Skin epidermis (tissue), 12 donors: ENCODE measurements around the gene SLC38A10.

ENCODE experiments used
- H3K27ac ChIP-seq, 21 experiments: fragments of 200-600 bp; sonication (generic) in 11 of 21; one replicate each; pipeline ENCODE4 v1.5.0; 2020; ENCODE audit warnings: mild to moderate bottlenecking in 3 of 21, inconsistent platforms in 2 of 21, moderate library complexity in 2 of 21
- H3K4me3 ChIP-seq, 7 experiments: fragments of 200-600 bp; sonication (generic) in 2 of 7; one replicate each; pipeline ENCODE4 v1.5.0; 2020; ENCODE audit warnings: inconsistent platforms in 2 of 7, mild to moderate bottlenecking in 2 of 7, moderate library complexity in 1 of 7

The SLC38A10 gene

GRCh38 chr17:81249223-81250040 is 45.7 kb downstream of the SLC38A10 start:
- Histone ChIP-seq H3K27ac (no peak overlapping the region), H3K4me3 (no peak overlapping the region)

GRCh38 chr17:81248649-81249048 is 46.5 kb downstream of the SLC38A10 start:
- Histone ChIP-seq H3K4me3 (no peak overlapping the region), H3K27ac (no peak overlapping the region)

GRCh38 chr17:81247339-81247990 is 47.6 kb downstream of the SLC38A10 start:
- no peak overlapping the region for H3K4me3 ChIP-seq
- no peak overlapping the region for H3K27ac ChIP-seq

GRCh38 chr17:81246679-81247338 is 48.3 kb downstream of the SLC38A10 start:
- no peak overlapping the region for H3K4me3 ChIP-seq

DNA sequence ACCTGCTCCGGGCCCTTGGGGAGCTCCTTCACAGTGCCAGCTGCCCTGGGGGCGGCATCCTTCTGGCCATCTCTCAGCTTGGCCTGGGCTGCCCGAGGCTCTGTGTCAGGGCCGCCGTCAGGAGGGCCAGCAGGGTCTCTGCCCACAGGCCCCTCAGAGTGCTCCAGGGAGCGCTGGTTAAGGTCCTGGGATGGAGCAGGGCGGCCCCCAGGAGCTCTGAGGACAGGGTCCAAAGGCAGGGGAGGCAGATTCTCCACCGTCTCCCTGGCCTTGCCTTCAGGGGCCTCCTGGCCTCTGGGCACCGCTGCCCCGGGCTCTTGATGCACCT is 48.8 kb downstream of the SLC38A10 start:
- Histone ChIP-seq H3K27ac (no peak overlapping the region), H3K4me3 (no peak overlapping the region)

More at GRCh38 chr17:81246679-81247338, 48.3 kb downstream of the SLC38A10 start:
- H3K27ac ChIP-seq = no peak overlapping the region

GRCh38 chr17:81245665-81246342 is 49.3 kb downstream of the SLC38A10 start:
- Histone ChIP-seq H3K4me3 (no peak overlapping the region), H3K27ac (no peak overlapping the region)

GRCh38 chr17:81245024-81245664 is 50.0 kb downstream of the SLC38A10 start:
- Histone ChIP-seq H3K4me3 (no peak overlapping the region), H3K27ac (no peak overlapping the region)

DNA sequence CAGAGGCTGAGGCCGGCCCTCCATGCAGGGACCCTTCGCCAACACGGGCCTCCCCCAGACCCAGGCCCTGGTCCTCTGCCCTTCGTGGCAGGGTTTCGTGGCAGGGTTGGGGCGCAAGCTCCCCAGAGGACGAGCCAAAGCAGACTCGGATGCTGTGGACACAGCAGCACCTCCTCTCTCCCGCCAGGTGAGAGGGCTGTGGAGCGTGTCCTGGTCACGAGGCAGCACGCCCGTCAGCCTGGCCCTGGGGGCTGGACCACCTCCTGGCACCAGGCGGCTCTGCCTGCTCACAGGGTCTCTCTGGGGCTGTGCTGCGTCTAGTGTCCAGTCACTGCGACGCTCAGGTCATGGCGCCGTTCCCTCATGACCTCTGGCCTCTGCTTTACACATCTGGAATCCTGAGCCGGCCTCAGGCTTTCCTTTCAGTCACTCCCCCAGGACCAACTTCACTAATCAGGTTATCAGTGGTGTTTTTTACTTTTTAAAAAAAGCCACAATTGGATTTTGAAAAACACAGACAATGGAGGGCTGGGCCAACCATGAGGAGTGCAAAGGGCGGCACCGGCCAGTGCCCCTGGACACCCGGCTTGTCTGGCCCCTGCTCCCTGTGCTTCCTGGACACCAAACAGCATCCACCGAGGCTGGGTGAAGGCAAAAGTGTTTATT is 50.6 kb downstream of the SLC38A10 start:
- Histone ChIP-seq H3K27ac (no peak overlapping the region), H3K4me3 (no peak overlapping the region)

DNA sequence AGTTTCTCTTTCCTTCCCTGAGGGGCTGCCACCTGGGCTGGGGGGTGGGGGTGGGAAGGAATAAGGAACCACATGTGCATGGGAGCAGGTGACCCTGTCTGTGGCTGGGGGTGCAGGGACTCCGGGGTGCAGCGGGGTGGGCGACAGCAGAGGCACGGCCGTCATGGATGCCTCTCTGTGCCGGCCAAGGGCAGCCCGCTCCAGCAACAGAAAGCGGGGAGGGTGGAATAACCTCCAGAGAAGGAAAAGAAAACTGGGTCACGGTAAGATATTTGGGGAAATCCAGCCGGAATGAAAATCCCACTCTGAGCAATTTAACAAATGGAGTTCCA is 51.8 kb downstream of the SLC38A10 start:
- no peak overlapping the region for H3K27ac ChIP-seq
- no peak overlapping the region for H3K4me3 ChIP-seq

DNA sequence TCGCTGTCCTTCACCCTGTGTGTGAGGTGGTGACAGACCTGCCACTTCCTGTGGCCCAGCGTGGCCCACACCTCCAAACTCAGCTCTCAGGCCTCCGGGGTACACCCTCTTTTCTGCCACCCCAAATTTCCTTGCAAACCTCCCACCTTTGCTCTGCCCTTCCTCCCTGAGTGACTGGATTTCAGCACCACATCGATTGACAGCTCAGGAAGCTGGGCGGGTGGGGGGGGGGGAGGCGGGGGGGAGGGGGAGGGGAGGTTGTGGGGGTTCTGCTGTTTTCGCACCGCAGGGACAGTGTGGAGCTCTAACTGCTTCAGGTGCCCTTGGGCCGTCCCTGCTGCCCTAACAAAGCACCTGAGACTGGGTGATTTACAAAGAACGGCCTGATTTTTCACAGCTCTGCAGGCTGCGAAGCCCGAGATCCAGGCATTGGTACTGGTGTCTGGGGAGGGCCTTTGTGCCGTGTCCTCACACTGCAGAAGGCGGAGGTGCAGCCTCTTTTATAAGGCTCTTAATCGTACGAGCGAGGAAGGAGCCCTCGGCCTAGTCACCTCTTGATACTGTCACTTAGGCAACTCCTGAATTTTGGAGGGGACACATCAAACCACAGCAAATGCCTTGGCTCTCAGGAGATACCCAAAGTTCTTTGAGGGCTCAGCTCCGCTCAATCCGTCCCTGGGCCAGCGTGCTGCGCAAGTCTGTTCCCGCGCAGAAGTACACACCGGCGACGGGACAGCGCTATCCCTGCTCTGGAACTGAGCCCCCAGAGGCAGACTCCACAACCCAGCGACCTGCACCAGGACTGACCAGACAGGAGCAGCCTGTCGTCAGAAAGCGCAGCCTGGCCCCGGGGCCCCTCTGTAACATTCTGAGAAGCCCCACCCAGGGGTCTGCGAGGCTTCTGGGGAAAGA is 52.4 kb downstream of the SLC38A10 start:
- Histone ChIP-seq H3K4me3 (no peak overlapping the region), H3K27ac (no peak overlapping the region)

DNA sequence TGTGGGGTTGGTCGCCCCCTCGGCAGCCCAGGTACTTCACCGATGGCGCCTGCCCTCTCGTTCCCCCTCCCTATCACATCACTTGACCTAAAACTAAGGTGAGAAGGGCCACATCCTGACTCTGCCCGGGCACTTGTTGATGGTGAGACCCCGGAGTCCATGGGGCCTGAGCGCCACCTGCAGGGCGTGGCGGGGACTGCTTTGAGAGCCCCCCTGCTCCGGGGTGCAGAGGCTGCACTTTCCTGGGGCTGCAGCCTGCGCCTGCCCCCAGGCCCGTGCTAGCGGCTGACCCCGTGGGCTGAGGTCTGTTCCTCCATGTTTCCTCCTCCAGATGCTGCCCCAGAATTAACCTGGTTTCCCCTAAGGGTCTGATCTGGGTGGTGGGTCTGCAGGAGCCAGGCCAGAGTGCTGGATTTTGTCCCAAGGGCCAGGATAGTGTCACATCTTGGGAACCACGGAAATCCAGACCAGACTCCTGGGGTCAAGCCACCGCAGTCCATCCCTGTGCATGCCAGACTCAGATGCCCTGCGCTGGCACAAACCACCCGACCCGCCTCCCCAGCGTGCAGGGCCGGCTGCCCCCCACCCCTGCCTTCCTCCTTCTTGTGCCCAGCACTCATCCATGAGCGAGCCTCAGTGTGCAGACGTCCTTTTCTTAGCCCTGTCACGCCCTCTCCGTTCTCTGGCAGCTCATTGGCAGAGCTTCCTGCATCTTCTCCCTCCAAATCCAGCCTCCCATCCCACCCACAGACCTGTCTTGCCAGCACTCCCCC is 53.3 kb downstream of the SLC38A10 start:
- no peak overlapping the region for H3K4me3 ChIP-seq
- H3K27ac ChIP-seq = no peak overlapping the region

- Histone ChIP-seq H3K4me3 (no peak overlapping the region), H3K27ac (no peak overlapping the region)
These were observed 53.9 kb downstream of the SLC38A10 start for GRCh38 chr17:81241203-81241602.

GRCh38 chr17:81240761-81241160 is 54.3 kb downstream of the SLC38A10 start:
- Histone ChIP-seq H3K4me3 (no peak overlapping the region), H3K27ac (no peak overlapping the region)

- H3K27ac ChIP-seq = peak overlapping the region; percentile 63 to 95 (median 90)
- H3K4me3 ChIP-seq = peak overlapping the region; percentile 81 to 100 (median 93)
These were observed 55.2 kb downstream of the SLC38A10 start for GRCh38 chr17:81239714-81240555.

DNA sequence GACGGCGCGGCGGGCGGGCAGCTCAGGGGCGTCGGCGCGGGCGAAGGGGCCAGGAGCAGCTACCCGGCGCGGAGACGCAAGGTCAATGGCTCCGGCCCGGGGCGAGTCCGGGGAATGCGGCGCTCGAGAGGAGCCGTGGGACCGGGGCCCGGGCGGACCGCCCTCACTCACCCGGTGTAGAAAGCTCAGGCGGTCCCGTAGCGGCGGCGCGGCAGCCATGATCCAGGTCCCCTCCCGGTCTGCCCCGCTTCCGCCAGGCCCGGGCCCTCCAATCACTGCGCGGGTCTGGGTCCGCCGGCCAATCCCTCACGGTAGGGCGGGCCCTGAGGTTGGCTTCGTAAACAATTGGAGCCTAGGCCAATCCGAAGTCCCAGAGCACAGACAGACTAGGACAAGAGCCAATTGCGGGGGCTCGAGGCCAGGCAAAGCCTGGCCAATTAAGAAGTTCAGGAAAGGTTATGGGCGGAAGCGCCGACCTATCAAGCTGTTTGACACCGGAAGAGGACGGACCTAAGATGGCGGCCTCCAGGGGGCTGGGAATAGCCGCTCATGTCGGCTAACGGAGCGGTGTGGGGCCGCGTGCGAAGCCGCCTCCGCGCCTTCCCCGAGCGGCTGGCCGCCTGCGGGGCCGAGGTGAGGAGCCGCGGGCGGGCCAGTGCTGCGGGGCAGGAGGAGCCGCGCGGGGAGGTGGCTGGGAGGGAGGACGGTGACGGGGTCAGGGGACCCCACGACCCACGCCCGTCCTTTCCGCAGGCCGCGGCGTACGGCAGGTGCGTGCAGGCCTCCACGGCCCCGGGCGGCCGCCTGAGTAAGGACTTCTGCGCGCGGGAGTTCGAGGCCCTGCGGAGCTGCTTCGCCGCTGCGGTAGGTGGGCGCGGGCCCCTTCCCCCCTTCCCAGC is 56.0 kb downstream of the SLC38A10 start, which contains the start of the genes NDUFAF8 and TEPSIN:
NDUFAF8 (plus strand) TSS at position 504 of the 899 bp plus-strand sequence; CDS start at position 550, 46 bp downstream.
TEPSIN (minus strand) TSS at position 241 of the 899 bp plus-strand sequence; CDS start at position 219, 22 bp downstream.
- Histone ChIP-seq H3K27ac (peak within 1 kb of the TSS; percentile 63 to 95 (median 90)), H3K4me3 (peak within 1 kb of the TSS; percentile 81 to 100 (median 93))

DNA sequence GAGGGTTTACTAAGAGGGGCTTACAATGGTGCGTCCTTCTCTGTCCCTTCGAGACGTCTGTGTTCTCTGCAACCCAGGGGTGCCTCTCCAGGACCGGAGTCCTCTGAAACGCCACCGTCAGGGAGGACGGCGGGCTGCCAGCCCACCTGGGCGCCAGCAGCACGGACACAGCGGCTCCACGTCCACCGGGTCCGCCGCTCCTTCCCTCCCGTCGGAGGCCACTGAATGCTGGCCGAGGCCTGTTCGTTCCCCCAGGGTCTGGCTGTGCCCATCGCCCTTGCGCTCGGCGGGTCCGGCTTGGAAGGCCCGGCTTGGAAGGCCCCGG is 56.7 kb downstream of the SLC38A10 start:
- Histone ChIP-seq H3K27ac (peak overlapping the region; percentile 23 to 94 (median 87)), H3K4me3 (peak overlapping the region; percentile 81 to 100 (median 93))
